Measurements from ENCODE around the gene NKIRAS1.
"Not testable (repeated sequence)": the region's sequence is repeated elsewhere in the genome, so short reads cannot be mapped to it uniquely, and the experiment has no call there.

The NKIRAS1 gene

GRCh38 chr3:23859012-23859743 is 57.6 kb downstream of the NKIRAS1 start:
- TF ChIP-seq ZFX (IDR thresholded peaks at IDR 0.05; ENCODE audit: borderline replicate concordance) (no peak), CTCF (IDR thresholded peaks at IDR 0.05) (no peak)
- H3K27ac ChIP-seq: peak overlapping the region; percentile 22; the same call in 1 of the 2 replicates

- no peak overlapping the region for H3K27ac ChIP-seq
- TF ChIP-seq CTCF (IDR thresholded peaks at IDR 0.05) (no peak), ZFX (IDR thresholded peaks at IDR 0.05; ENCODE audit: borderline replicate concordance) (no peak)
These were observed 60.5 kb downstream of the NKIRAS1 start for GRCh38 chr3:23856286-23856685.

- not testable (repeated sequence) for H3K27ac ChIP-seq
These were observed 67.3 kb downstream of the NKIRAS1 start for GRCh38 chr3:23849462-23849861.

GRCh38 chr3:23845326-23846216 is 71.2 kb downstream of the NKIRAS1 start:
- H3K27ac ChIP-seq: no peak overlapping the region

GRCh38 chr3:23843869-23844268 is 72.9 kb downstream of the NKIRAS1 start:
- TF ChIP-seq ZFX (IDR thresholded peaks at IDR 0.05; ENCODE audit: borderline replicate concordance): no peak
- no peak for TF ChIP-seq CTCF (IDR thresholded peaks at IDR 0.05)
- H3K27ac ChIP-seq: no peak overlapping the region

More at GRCh38 chr3:23845326-23846216, 71.2 kb downstream of the NKIRAS1 start:
- no peak for TF ChIP-seq CTCF (IDR thresholded peaks at IDR 0.05)
- no peak for TF ChIP-seq ZFX (IDR thresholded peaks at IDR 0.05; ENCODE audit: borderline replicate concordance)

Data from 22Rv1 (cell line).